OCI-LY1 (cell line): Measurements from ENCODE around the gene FRMD3.

Experiments used
- H2AFZ ChIP-seq: fragments of 200-600 bp; sonication (generic), shearing (Covaris generic); 2 replicates; pipeline ENCODE4 v1.6.0; 2014; ENCODE audit warnings: antibody characterized with exemption, mild to moderate bottlenecking, low read length
- H3F3A ChIP-seq: fragments of 200-600 bp; sonication (generic), shearing (Covaris generic); 2 replicates; pipeline ENCODE4 v1.6.0; 2014; ENCODE audit warnings: mild to moderate bottlenecking, antibody characterized with exemption, low read length, moderate library complexity; ENCODE audit not compliant: insufficient read depth
- H3K27ac ChIP-seq: fragments of 200-600 bp; sonication (generic); 2 replicates; pipeline ENCODE4 v1.5.1; 2014; ENCODE audit warnings: low read length, mixed run types, mild to moderate bottlenecking, low read depth; ENCODE audit not compliant: poor library complexity, severe bottlenecking
- H3K27me3 ChIP-seq: fragments of 200-600 bp; sonication (generic); 2 replicates; pipeline ENCODE4 v1.6.0; 2014; ENCODE audit warnings: antibody characterized with exemption, mild to moderate bottlenecking, low read length, moderate library complexity; ENCODE audit not compliant: insufficient read depth
- H3K36me3 ChIP-seq: fragments of 200-600 bp; sonication (generic); 2 replicates; pipeline ENCODE4 v1.6.1; 2014; ENCODE audit warnings: mild to moderate bottlenecking, antibody characterized with exemption, low read length, moderate library complexity, mixed read lengths; ENCODE audit not compliant: insufficient read depth
- H3K4me1 ChIP-seq: fragments of 200-600 bp; sonication (generic); 2 replicates; pipeline ENCODE4 v1.5.1; 2014; ENCODE audit warnings: mild to moderate bottlenecking, low read length, moderate library complexity; ENCODE audit not compliant: insufficient read depth, severe bottlenecking
- H3K4me2 ChIP-seq: fragments of 200-600 bp; sonication (generic), shearing (Covaris generic); 2 replicates; pipeline ENCODE4 v1.6.1; 2014; ENCODE audit warnings: low read length
- H3K4me3 ChIP-seq: fragments of 200-600 bp; sonication (generic); 2 replicates; pipeline ENCODE4 v1.5.1; 2014; ENCODE audit warnings: low read length, low read depth, mild to moderate bottlenecking, mixed read lengths; ENCODE audit not compliant: poor library complexity, severe bottlenecking
- H3K79me2 ChIP-seq: fragments of 200-600 bp; shearing (Covaris generic); 2 replicates; pipeline ENCODE4 v1.6.1; 2016; ENCODE audit warnings: mixed run types, low read length, mixed read lengths; ENCODE audit not compliant: insufficient read depth
- H3K9ac ChIP-seq: fragments of 200-600 bp; sonication (generic), shearing (Covaris generic); 2 replicates; pipeline ENCODE4 v1.6.1; 2014; ENCODE audit warnings: mild to moderate bottlenecking, low read length, mixed read lengths
- H3K9me2 ChIP-seq: fragments of 200-600 bp; sonication (generic), shearing (Covaris generic); 2 replicates; pipeline ENCODE4 v1.6.1; 2014; ENCODE audit warnings: low read depth, mild to moderate bottlenecking, low read length, mixed read lengths
- H3K9me3 ChIP-seq: fragments of 200-600 bp; shearing (Covaris generic); 2 replicates; pipeline ENCODE4 v1.6.1; 2014; ENCODE audit warnings: low read length, mixed read lengths
- H4K20me1 ChIP-seq: fragments of 200-600 bp; sonication (generic), shearing (Covaris generic); 2 replicates; pipeline ENCODE4 v1.6.0; 2016; ENCODE audit warnings: mild to moderate bottlenecking, low read length; ENCODE audit not compliant: insufficient read depth
- EZH2 ChIP-seq: fragments of 200-600 bp; sonication (generic), shearing (Covaris generic); IDR thresholded peaks from 2 replicates; pipeline ENCODE4 v1.8.0; 2017; ENCODE audit warnings: borderline replicate concordance, mixed run types, mild to moderate bottlenecking, antibody characterized with exemption, low read length, moderate library complexity, mixed read lengths
- TF ChIP-seq, protein P1 (sequence below): fragments of 200-600 bp; sonication (generic), shearing (Covaris generic); IDR thresholded peaks from 2 replicates; pipeline ENCODE4 v1.5.1; 2017; ENCODE audit warnings: mild to moderate bottlenecking, antibody characterized with exemption, low read length, moderate library complexity, mixed read lengths

Gene FRMD3

DNA sequence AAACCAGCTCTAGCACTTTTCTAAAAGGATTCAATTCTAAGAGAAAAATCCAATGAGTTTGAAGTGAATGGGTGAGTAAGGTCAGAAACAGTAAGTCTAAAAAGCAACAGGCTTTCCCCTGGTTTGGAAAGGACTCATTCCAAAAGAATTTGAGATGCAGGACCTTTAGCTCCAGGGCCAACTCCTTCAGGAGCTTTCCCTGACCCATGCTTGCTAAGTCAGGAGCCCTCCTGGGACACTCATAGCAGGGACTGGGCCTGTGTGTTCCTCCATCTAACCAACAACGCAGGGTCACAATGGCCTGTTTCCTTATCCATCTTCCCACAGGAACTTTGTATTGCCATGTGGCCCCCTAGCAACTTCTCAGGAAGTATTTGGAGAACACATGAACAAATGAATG is 198.8 kb downstream of the FRMD3 start:
- no peaks in the 10 kb centered on the region for H4K20me1 ChIP-seq
- H3K4me3 ChIP-seq = no peak overlapping the region
- no peaks in the 10 kb centered on the region for H3K9me3 ChIP-seq
- TF ChIP-seq EZH2 = no peak
- TF ChIP-seq, protein P1, sequence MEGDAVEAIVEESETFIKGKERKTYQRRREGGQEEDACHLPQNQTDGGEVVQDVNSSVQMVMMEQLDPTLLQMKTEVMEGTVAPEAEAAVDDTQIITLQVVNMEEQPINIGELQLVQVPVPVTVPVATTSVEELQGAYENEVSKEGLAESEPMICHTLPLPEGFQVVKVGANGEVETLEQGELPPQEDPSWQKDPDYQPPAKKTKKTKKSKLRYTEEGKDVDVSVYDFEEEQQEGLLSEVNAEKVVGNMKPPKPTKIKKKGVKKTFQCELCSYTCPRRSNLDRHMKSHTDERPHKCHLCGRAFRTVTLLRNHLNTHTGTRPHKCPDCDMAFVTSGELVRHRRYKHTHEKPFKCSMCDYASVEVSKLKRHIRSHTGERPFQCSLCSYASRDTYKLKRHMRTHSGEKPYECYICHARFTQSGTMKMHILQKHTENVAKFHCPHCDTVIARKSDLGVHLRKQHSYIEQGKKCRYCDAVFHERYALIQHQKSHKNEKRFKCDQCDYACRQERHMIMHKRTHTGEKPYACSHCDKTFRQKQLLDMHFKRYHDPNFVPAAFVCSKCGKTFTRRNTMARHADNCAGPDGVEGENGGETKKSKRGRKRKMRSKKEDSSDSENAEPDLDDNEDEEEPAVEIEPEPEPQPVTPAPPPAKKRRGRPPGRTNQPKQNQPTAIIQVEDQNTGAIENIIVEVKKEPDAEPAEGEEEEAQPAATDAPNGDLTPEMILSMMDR = no peak
- no peaks in the 10 kb centered on the region for H3K27me3 ChIP-seq
- no peaks in the 10 kb centered on the region for H3K79me2 ChIP-seq
- no peaks in the 10 kb centered on the region for H3K36me3 ChIP-seq
- no peaks in the 10 kb centered on the region for H3F3A ChIP-seq
- no peak overlapping the region for H2AFZ ChIP-seq
- H3K9ac ChIP-seq = no peak overlapping the region
- H3K27ac ChIP-seq = no peak overlapping the region
- no peak overlapping the region for H3K4me2 ChIP-seq
- no peaks in the 10 kb centered on the region for H3K9me2 ChIP-seq
- no peaks in the 10 kb centered on the region for H3K4me1 ChIP-seq

DNA sequence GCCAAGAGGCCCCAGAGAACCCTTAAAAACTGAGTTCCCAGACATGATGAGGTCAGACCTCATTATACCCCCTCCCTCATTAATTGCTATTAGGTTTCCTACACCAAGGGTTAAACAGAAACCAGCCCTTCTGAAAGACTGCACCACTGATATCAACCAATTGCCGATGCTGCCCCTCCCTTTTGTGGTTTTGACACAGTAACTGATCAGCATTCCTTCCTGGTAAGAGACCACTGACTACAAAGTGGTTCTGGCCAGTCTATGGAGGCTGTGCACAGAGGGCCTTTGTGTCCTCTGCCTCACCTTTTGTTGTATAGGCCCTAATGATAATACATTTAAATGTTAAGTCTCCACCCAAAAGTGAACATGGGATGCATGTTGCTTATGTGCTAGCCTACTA is 201.5 kb downstream of the FRMD3 start:
- Histone ChIP-seq H3K27ac (no peak overlapping the region), H3K4me1 (no peaks in the 10 kb centered on the region), H3F3A (no peaks in the 10 kb centered on the region), H2AFZ (no peak overlapping the region), H3K9me3 (no peaks in the 10 kb centered on the region), H3K27me3 (no peaks in the 10 kb centered on the region), H3K36me3 (no peaks in the 10 kb centered on the region), H3K9ac (no peak overlapping the region), H3K4me3 (no peak overlapping the region), H3K4me2 (no peak overlapping the region), H4K20me1 (no peaks in the 10 kb centered on the region), H3K79me2 (no peaks in the 10 kb centered on the region), H3K9me2 (no peaks in the 10 kb centered on the region)
- TF ChIP-seq EZH2 = no peak
- TF ChIP-seq, protein P1 = no peak

DNA sequence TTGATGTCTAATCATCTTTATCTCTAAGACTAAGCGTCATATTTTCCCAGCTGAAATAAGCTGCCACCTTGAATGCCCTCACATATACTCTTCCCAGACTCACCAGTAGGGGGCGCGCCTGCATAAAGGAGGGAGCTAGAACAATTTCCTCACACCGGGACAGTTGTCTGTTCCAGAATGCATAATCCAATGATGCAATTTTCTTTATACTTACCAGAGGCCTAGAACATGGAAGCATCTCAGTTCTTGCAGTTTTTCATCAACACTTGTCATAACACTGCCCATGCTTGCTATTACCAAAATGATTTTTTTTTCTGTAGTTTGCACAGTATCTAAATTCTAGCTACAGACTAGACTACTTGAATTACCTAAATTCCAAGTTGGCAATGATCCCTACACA is 203.9 kb downstream of the FRMD3 start:
- no peak overlapping the region for H3K9ac ChIP-seq
- H3K9me2 ChIP-seq = no peaks in the 10 kb centered on the region
- H4K20me1 ChIP-seq = no peaks in the 10 kb centered on the region
- H3K4me3 ChIP-seq = no peak overlapping the region
- no peak for TF ChIP-seq EZH2
- TF ChIP-seq, protein P1 = peak; percentile 91
- no peaks in the 10 kb centered on the region for H3K9me3 ChIP-seq
- H3K27ac ChIP-seq = no peak overlapping the region
- no peaks in the 10 kb centered on the region for H3K79me2 ChIP-seq
- H3K4me1 ChIP-seq = no peaks in the 10 kb centered on the region
- H3F3A ChIP-seq = no peaks in the 10 kb centered on the region
- no peak overlapping the region for H2AFZ ChIP-seq
- no peak overlapping the region for H3K4me2 ChIP-seq
- H3K36me3 ChIP-seq = no peaks in the 10 kb centered on the region
- no peaks in the 10 kb centered on the region for H3K27me3 ChIP-seq
